ENCODE measurements around the gene HOXC12. TPM values are rescaled to one million over a fixed set of nuclear protein-coding genes. Genes with fewer than 3 reads are reported as not detected.
A peak's percentile ranks its signal among the peaks of the same experiment; 100 is the strongest.

The HOXC12 gene
- total RNA-seq, 1 donor from 2014 or later: 0.22 TPM

DNA sequence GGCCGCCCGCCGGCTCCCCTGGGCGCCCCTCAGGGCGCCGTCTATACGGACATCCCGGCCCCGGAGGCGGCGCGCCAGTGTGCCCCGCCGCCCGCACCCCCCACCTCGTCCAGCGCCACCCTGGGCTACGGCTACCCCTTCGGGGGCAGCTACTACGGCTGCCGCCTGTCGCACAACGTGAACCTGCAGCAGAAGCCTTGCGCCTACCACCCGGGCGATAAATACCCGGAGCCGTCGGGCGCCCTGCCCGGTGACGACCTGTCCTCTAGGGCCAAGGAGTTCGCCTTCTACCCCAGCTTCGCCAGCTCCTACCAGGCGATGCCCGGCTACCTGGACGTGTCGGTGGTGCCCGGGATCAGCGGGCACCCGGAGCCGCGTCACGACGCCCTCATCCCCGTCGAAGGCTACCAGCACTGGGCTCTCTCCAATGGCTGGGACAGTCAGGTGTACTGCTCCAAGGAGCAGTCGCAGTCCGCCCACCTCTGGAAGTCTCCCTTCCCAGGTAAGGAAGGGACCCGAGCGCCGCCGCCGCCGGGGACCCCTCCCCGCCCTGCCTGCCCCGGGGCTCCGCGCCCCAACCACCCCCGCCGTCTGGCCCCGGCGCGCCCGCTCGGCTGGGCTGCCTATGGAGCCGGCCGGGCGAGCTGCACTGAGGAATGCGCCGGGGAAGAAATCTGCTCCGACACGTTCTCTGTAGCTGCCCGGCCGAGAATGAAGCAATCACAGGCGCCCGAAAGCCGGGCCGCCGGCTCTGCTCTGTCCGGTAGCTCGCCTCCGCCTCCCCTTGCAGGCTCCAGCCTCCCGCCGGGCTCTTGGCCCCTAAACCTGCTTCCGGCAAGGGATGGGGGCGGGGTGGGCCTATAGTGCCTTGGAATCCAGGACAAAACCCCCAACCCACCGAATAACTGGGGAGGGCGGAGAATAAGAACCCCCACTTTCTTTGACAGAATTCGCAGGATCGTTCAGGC, 15.3 kb upstream of the HOXC12 start:
- intact Hi-C loops (cut with DNase I): no loop called here
- DNase-seq (ENCODE audit: low spot score): no peak
- ATAC-seq: peak; percentile 64

DNA sequence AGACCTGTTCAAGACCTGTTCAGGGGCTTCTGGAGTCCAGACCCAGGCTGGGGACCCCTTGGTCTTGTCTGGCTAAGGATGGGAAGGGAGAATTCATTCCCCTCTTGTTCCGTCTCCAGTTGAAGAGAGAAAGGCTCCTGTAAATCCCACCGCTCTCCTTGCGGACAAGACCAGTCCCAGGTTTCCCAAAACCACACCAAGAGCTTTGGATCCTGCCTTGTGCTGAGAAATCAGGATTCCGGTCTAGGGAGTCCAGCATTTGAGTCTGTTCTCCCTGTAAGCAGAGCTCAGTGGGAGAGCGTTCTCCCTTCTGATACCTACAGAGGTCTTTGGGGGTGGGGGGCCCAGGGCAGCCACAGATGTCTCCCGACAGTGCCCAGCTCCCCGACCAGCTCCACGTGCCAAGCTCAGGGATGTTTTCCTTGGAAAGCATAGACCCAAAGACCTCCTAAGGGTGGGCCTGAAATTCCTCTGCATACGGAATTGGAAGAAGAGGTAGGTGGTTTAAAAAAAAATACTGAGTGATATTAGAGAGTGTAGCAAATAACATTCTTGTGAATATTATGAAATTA, 14.2 kb upstream of the HOXC12 start:
- ATAC-seq (no peak), DNase-seq (ENCODE audit: low spot score) (no peak)
- intact Hi-C loops (cut with DNase I): no loop called here

DNA sequence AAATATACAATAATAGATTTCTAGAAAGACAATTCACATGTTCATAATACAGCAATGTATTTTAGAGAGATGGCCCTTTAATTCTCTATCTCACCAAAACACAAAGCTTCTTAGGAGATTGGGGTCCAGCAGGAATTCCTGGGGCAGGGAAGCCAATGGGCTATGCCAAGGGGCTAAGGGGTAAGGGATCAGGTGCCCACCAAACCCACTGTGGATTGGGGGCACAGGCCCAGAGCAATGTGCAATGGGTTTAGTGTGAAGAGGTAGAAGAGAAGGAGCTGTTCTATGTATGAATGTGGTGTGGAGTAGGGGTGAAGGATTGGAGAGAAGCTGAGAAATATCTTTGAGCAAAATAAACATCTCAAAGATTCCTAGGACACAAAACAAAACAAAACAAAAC, 13.5 kb upstream of the HOXC12 start:
- no peak for ATAC-seq
- no peak for DNase-seq (ENCODE audit: low spot score)
- intact Hi-C loops (cut with DNase I): no loop called here

DNA sequence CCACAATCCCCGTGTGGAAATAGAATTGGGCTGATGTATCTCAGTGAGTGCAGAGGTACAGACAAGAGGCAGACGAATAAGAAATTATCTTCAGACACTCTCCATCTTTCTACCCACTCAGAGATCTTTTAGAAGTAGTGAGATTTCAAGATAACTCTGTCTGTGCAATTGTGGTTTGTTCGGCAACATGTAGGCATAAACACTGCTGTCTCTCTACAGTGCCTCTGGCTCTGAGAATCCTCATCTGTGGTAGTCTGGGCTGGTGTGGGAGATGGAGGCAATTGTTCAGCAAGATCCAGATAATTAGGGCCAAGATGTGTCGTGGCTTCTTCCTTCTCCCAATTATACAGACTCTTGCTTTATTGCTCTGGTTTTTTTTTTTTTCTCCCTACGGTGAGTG, 13.0 kb upstream of the HOXC12 start:
- DNase-seq (ENCODE audit: low spot score): no peak
- no peak for ATAC-seq
- intact Hi-C loops (cut with DNase I): no loop called here

DNA sequence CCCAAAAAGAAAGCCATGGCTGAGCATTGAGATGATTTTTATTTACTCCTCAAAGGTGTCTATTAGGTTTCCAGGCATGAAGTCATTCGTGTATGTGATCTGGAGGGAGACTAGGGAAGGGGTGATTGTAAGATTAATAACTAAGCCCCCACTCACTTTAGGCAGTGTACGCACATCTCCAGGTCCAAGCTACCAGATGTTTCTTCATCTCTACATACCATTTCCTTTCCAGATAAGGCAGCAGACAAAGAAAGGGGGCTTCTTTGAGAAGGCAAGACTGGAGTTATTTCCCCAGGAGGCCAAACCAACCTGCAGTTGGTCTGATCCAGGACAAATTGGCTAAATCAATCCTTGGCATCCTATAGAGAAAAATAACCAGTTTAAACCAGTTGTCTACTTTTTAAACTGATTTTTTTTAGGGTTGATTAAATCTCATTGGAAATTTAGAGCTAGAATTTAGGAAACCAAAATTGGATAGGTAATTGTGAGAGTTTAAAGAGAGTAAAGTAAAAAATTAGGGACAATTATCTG, 12.2 kb upstream of the HOXC12 start:
- intact Hi-C loops (cut with DNase I): no loop called here
- DNase-seq (ENCODE audit: low spot score): no peak

DNA sequence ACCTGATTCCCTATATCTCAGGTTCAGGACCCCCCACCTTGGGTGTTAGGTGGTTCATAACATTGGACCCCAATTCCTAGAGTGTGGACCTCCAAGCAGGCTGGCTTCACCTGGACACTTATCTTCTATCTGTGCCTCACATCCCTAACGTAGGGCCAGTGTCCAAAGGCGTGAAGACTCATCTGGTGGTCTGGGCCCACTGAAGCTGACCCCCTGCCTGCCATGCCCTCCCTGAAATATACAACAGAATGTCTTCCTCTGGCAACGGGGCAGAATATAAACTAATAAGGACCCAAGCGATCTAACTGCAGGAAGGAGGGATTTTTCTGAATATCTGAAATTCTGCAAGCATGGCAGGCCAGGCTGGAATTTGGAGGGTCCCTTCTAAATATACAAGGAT, 10.5 kb upstream of the HOXC12 start:
- intact Hi-C loops (cut with DNase I): no loop called here
- DNase-seq (ENCODE audit: low spot score) (no peak), ATAC-seq (no peak)

More for the DNA sequence above, 12.2 kb upstream of the HOXC12 start:
- no peak for ATAC-seq

DNA sequence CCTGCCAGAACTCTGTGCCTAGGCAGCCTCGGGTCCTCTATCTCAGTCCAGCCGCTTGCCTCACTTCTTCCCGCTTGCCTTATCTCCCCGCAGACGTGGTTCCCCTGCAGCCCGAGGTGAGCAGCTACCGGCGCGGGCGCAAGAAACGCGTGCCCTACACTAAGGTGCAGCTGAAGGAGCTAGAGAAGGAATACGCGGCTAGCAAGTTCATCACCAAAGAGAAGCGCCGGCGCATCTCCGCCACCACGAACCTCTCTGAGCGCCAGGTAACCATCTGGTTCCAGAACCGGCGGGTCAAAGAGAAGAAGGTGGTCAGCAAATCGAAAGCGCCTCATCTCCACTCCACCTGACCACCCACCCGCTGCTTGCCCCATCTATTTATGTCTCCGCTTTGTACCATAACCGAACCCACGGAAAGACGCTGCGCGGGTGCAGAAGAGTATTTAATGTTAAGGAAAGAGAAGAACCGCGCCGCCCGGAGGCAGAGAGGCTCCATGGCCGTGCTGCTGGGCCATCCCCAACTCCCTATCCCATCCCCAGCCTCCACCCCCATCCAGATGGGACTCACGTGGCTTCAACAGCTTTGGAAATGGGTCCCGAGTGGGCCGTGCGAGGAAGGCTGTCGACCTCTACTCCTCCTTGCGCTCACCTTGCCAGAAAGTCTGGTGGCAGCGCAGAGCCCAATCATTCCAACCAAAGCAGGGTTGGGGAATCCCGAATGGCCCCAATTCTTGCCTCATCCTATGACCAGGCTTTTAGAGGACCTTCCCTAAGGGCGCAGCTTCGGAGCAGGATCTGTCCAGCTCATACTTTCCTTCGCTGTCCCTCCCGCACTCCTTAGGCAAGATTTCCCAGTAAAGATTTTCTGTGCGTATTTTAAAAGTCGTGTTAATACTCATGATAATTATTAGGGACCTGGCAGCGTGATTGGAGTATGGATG, 9.5 kb upstream of the HOXC12 start:
- intact Hi-C loops (cut with DNase I): no loop called here
- ATAC-seq (peak; percentile 22), DNase-seq (ENCODE audit: low spot score) (no peak)

DNA sequence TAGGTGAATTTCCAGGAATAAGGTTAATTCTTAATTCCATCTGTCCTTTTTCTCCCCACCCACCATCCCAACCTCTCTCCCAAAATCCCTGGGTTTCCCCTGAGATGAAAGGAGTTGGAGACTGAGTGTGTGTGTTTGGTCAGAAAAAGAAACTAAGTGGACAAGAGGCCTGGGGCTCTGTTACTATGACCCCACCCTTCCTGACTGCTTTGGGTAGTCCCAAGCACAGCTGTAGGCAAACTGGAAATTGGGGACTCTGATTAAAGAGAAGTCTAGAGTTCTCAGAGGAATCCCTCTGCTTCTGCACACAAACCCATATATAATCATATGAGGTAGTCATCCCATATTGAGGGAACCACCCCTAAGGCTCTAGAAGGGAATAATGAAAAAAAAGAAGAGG, 7.0 kb upstream of the HOXC12 start:
- ATAC-seq (no peak), DNase-seq (ENCODE audit: low spot score) (no peak)
- intact Hi-C loops (cut with DNase I): no loop called here

DNA sequence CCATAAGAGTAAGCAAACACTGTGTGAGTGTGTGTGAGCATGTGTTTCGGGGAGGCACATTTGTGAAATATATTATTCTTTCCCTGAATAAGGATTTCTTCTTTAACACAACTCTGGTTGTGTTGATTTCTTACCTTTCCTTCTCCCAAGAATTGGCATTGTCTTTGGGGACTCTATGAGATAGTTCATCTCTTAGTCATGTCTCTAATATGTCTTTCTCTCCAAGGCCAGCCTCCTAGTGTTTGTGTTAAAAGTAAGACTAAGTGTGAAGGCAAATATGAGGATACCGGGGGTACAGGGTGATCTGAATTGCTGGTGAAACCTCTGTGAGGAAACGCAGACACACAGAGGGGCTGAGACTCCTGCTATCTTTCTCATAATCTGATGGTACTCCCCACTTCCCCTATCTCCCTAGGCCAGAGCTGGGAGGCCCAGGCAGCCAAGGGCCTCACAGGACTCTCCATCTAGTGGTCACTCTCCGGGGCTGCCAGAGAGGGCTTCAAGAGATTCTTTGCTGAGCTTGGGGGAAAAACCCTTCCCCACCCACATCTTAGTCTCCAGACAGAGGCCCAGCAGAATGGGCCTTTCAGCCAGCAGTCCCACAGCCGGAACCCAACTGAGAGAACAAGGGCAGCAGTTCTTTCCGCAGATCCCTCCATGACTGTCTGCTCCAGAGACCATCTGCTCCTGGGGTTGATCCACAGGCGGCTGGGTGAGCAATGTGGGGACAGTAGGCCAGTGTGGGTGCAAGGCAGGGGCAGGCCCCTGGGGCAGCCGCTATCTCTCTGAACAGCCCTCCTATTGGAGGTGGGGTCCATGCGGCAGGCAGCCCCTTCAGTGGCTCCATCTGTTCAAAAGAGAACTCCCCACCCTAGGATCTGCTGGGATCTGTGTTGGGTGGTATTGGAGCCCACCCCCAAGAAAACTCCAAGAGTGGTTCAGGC, 5.8 kb upstream of the HOXC12 start:
- no peak for ATAC-seq
- intact Hi-C loops (cut with DNase I): no loop called here
- DNase-seq (ENCODE audit: low spot score): no peak

DNA sequence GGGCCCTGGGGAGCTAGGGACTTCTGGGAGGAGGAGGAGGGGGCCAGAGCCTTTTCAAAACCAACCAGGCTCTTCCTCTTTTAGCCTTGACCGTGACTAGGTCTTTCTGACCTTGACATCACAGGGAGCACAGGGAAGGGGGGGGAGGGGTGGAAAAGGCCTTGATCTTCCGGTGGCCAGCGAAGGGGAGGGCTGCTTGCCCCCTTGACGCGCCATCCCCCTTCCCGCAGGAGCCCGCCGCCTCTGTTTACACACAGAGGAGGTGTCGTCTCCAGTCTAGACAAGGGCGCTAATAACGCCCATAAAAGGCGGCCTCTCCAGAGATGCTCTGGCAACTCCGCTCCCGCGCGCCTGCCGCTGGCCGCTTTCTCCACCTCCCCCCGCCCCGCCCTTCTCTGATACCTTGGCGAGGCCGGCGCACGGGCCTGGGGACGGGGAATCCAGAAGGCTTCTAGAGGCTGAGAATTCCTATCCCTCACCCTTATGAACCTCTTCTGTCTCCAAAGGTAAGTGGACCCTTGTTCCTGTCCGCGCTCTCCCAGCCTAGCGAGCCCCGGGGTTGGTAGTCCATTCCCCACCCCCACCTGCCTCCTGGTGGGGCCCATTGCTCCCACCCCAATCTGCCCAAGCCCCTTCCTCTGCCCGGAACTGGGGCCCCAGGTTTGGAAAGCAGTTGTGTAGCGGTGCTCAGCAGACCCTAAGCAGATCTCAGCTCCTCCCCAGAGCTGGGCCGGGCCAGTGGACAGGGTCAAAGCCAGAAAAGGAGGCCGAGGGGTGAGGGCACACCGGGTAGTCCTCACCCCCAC, 4.9 kb upstream of the HOXC12 start:
- intact Hi-C loops (cut with DNase I): loop anchor here (10.0 kb wide), 1 partner anchor 195 kb away; the partner anchor contains the start of gene CISTR
- ATAC-seq (no peak), DNase-seq (ENCODE audit: low spot score) (no peak)

DNA sequence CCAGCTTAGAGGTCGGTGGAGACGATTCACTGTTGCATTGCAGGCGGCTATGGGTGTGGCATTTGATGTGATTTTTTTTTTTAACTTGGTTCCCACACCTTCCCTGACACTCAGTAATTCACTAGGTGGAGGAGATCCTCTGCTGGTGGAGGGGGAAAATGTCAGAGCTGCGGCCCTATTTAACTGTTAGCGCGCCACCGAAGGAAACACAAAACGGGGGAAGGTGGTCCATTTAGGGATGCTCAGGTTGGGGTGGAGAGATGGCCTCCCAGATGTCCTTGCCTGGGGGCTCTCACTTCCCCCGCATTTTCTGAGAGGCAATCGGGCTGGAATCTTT, 4.3 kb upstream of the HOXC12 start:
- no peak for DNase-seq (ENCODE audit: low spot score)
- intact Hi-C loops (cut with DNase I): loop anchor here (10.0 kb wide), 1 partner anchor 196 kb away; the partner anchor contains the start of gene CISTR
- no peak for ATAC-seq

DNA sequence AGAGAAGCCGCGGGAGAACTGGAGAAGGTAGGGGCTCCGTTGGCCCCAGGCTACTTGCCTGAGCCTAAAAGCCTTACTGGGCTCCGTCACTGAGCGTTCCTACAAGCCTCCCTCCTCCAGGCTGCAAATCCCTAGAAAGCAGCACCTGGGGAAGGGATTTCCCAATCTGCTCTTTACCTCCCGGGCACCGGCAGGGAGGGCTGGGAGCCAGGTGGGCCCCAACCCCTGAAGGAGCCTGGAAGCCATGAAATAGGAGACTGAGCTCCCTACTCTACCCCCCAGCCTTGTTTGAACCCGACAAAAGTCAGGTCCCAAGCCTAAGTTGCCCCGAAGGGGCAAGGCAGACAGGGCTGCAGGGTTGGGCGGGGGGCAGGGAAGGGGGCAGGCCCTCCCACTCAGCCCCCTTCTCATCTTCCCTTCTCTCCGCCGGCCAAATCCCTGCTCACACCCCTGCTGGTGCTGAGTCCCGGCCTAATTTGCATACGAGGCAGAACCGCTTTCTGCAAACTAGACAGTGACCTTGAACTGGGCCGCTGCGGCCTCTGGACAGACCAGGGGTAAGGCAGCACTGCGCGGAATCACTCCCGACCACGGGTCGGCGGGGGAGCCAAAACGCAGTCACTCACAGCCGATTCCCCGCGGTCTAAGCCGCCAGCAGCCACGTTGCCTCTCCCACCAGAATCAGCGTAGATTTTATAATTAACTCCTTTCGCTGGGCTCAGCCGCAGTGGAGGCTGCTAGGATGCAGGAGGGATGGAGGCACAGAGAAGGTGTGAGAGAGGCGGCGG, 3.7 kb upstream of the HOXC12 start:
- intact Hi-C loops (cut with DNase I): loop anchor here (10.0 kb wide), 1 partner anchor 196 kb away; the partner anchor contains the start of gene CISTR
- ATAC-seq (peak; percentile 5), DNase-seq (ENCODE audit: low spot score) (no peak)

DNA sequence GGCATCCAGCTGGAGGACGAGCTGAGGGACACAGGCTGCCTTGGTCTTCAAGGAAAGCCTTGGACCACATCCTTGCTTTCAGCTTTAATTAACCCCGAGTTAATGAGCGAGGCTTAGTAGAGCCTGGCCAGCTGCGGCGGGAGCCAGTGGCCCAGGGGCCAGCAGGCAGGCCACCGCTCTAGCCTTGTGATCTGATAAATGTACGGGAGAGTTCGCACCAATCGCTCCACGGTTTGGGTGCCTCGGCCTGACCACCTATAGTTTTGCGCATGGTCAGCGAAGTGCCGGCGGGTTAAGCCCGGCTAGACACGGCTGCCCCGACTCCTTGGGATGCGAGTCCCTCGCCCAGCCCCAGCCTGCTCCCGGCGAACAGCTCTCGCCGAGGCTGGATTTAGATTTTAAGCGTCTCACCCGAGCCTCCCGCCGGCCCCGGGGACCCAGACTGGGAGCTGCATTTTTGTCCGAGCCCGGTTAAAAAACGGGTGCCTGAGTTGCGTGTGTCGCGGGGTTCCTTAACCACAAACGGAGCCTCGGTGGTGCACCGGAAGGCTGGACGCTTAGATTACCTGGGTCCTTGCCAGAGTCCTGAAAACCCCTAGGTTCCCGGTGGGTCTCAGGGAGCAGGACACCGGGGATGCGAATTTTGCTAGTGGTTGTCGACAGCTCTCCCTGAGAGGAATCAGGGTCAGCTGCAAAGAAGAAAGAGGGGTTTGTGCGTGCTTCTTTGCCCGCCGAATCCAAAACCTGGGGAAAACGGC, 2.9 kb upstream of the HOXC12 start:
- no peak for ATAC-seq
- no peak for DNase-seq (ENCODE audit: low spot score)
- intact Hi-C loops (cut with DNase I): loop anchor here (10.0 kb wide), 1 partner anchor 197 kb away; the partner anchor contains the start of gene CISTR

DNA sequence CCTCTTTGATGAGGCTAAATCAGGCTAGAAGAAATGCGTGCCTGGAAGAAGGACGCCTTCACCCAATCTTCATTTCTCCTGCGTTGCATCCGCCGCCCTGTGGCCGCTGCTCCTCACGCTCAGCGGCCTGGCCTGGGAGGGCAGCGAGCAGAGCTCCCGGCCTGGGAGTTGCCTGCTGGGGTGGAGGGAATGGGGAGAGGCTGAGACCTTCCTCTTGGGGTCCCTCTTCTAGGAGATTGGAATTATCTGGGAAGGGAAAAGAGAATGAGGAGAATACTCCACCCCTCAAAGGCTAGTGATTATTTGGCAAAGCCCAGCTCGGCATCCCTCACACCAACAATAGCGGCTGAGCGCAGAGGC, 2.4 kb upstream of the HOXC12 start:
- no peak for ATAC-seq
- intact Hi-C loops (cut with DNase I): loop anchor here (10.0 kb wide), 1 partner anchor 198 kb away; the partner anchor contains the start of gene CISTR

DNA sequence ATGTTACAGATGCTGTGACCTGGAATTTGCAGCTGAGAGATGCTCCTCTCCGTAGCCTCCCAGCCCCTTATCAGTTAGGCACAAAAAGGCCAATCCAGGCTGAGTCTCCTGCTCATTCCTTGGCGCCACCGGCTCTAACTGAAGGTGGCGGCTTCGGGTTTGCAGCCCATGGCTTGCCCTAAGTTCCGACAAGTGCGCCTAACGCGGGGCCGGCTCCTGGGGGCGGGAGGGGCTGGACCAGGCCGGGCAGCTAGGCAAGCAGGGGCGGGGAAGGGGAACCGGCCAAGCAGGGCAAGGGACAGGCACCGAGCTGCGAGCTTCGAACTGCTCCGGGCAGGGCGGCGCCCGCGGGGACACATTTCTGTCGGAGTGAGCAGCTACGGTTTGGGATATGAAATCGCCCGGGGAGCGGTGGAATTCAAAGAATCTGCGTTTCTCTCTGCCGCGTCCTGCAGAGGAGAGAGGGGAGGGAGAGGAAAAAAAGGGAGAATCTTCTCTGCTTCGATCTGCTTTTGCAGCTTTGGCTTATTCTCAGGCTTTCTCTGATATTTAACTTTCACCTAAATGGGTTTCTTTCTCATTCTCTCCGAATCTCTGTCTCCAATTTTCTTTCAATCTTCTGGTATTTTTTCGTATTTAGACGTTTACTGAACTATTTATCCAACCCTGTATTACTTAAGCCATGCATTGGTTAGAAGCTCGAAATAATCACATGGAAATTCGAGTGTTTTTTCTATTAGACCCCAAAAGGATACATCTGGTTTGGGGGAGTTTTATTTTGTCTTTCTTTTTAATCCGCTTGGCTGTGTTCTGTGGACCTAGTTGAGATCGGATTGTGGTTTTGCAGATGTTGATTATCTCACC, 1.6 kb upstream of the HOXC12 start:
- DNase-seq (ENCODE audit: low spot score) (no peak), ATAC-seq (no peak)
- intact Hi-C loops (cut with DNase I): loop anchor here (10.0 kb wide), 1 partner anchor 198 kb away; the partner anchor contains the start of gene CISTR

More for the DNA sequence above, 2.4 kb upstream of the HOXC12 start:
- DNase-seq (ENCODE audit: low spot score): no peak

Measured in sciatic nerve (tissue), 2 donors.